GM23248 (cell line): ENCODE data around the gene PHYKPL. TPM values are rescaled to one million over a fixed set of nuclear protein-coding genes. Genes with fewer than 3 reads are reported as not detected.

Experiments
- DNase-seq: peaks from one replicate; pipeline ENCODE4 v3.0.0-alpha.2; 2015
- H2AFZ ChIP-seq: fragments of 200-600 bp; sonication (generic); 2 replicates; pipeline ENCODE4 v1.6.1; 2016; ENCODE audit warnings: antibody characterized with exemption
- H3F3A ChIP-seq: fragments of 200-600 bp; sonication (generic); 2 replicates; pipeline ENCODE4 v1.6.1; 2016; ENCODE audit warnings: mild to moderate bottlenecking, antibody characterized with exemption, mixed run types; ENCODE audit not compliant: insufficient read depth
- H3K27ac ChIP-seq: fragments of 200-600 bp; sonication (generic); 2 replicates; pipeline ENCODE4 v1.5.1; 2016; ENCODE audit warnings: mild to moderate bottlenecking
- H3K27me3 ChIP-seq: fragments of 200-600 bp; sonication (generic); replicated peaks from 2 replicates; pipeline ENCODE4 v1.6.1; 2016; ENCODE audit warnings: mild to moderate bottlenecking; ENCODE audit not compliant: insufficient read depth
- H3K36me3 ChIP-seq: fragments of 200-600 bp; sonication (generic); 2 replicates; pipeline ENCODE4 v1.6.1; 2016; ENCODE audit warnings: low read depth, mild to moderate bottlenecking
- H3K4me1 ChIP-seq: fragments of 200-600 bp; sonication (generic); 2 replicates; pipeline ENCODE4 v1.6.1; 2016; ENCODE audit warnings: mild to moderate bottlenecking; ENCODE audit not compliant: insufficient read depth
- H3K4me2 ChIP-seq: fragments of 200-600 bp; sonication (generic); one replicate; pipeline ENCODE4 v1.6.1; 2016; ENCODE audit warnings: mild to moderate bottlenecking; ENCODE audit not compliant: unreplicated experiment
- H3K4me3 ChIP-seq: fragments of 200-600 bp; sonication (generic); 2 replicates; pipeline ENCODE4 v1.5.1; 2016; ENCODE audit warnings: mild to moderate bottlenecking
- H3K79me2 ChIP-seq: fragments of 200-600 bp; sonication (generic); 2 replicates; pipeline ENCODE4 v1.6.1; 2016; ENCODE audit warnings: mild to moderate bottlenecking; ENCODE audit not compliant: insufficient read depth
- H3K9ac ChIP-seq: fragments of 200-600 bp; sonication (generic); 2 replicates; pipeline ENCODE4 v1.6.1; 2016; ENCODE audit warnings: mild to moderate bottlenecking
- H3K9me2 ChIP-seq: fragments of 200-600 bp; sonication (generic); 2 replicates; pipeline ENCODE4 v1.6.1; 2016; ENCODE audit warnings: mixed run types, mild to moderate bottlenecking, moderate library complexity; ENCODE audit not compliant: insufficient read depth
- H3K9me3 ChIP-seq: fragments of 200-600 bp; sonication (generic); one replicate; pipeline ENCODE4 v1.6.1; 2017; ENCODE audit warnings: low read depth
- H4K20me1 ChIP-seq: fragments of 200-600 bp; sonication (generic); 2 replicates; pipeline ENCODE4 v1.6.0; 2016; ENCODE audit not compliant: insufficient read depth
- EZH2 ChIP-seq: fragments of 200-600 bp; sonication (generic); IDR thresholded peaks from 2 replicates; pipeline ENCODE4 v1.6.1; 2018; ENCODE audit warnings: antibody characterized with exemption, mild to moderate bottlenecking; ENCODE audit not compliant: insufficient read depth, poor library complexity, severe bottlenecking
- EZH2phosphoT487 ChIP-seq: fragments of 200-600 bp; sonication (generic); IDR thresholded peaks from 2 replicates; pipeline ENCODE4 v1.6.1; 2018; ENCODE audit warnings: antibody characterized with exemption, moderate library complexity, mild to moderate bottlenecking, low read depth; ENCODE audit not compliant: insufficient read depth
- WGBS, 2 experiments: methylation state at CpG; one replicate each; pipeline ENCODE4 v1.1.6; 2015 to 2017; ENCODE audit warnings: low lambda C conversion rate in 2 of 2, low coverage in 1 of 2; ENCODE audit errors: missing lambda C conversion rate in 2 of 2; 5-methylcytosine and 5-hydroxymethylcytosine counted together
- in situ Hi-C: fragments of 300-500 bp; cut with MboI; formaldehyde crosslinking; loops from 2 replicates; pipeline ENCODE4 v1.15.0; 2020
- polyA plus RNA-seq: library from polyadenylated mRNA; unstranded; fragments of >200 nt; fragmentation: Nextera tagmentation; extraction: Ambion mirVana; gene quantifications from 2 replicates; pipeline ENCODE4 v1.2.1, GENCODE V29; 2016
- total RNA-seq: library from RNA; depleted of rRNA; stranded (reverse); fragments of >200 nt; shearing (Covaris generic); gene quantifications from 2 replicates; pipeline ENCODE4 v1.2.3, GENCODE V29; 2014

The PHYKPL gene
- total and polyA plus RNA-seq, 2 experiments from 2014 or later = 22.9 to 28.9 TPM

- WGBS, 2 experiments = 35 to 39% methylated on average over 12 of the region's 12 CpGs
- H3K27me3 ChIP-seq = no peaks in the 10 kb centered on the region
- peak overlapping the region; percentile 86 for H3K27ac ChIP-seq
Observed at GRCh38 chr5:178206166-178207101, 26.2 kb downstream of the PHYKPL start.

DNA sequence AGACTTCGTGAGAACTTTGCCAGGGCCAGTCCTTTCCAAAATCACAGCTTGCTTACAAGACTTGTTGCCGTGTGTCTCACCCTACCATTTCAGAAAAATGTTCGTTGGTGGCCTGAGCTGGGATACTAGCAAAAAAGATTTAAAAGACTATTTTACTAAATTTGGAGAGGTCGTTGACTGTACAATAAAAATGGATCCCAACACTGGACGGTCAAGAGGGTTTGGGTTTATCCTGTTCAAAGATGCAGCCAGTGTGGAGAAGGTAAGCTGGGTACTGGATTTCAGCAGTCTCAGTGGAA is 26.9 kb downstream of the PHYKPL start:
- Histone ChIP-seq H3K4me1 (peaks cover 16% of the 10 kb centered on the region; the same call in 1 of the 2 replicates), H3K36me3 (peaks cover 36% of the 10 kb centered on the region; the same call in 1 of the 2 replicates), H3K4me2 (peak overlapping the region; percentile 90), H3K9me2 (no peaks in the 10 kb centered on the region), H3K27ac (peak overlapping the region; percentile 86), H3K9me3 (no peaks in the 10 kb centered on the region), H3K4me3 (peak overlapping the region; percentile 97), H3F3A (peaks cover 47% of the 10 kb centered on the region), H2AFZ (no peak overlapping the region), H4K20me1 (peaks cover 25% of the 10 kb centered on the region), H3K79me2 (peaks cover 63% of the 10 kb centered on the region), H3K9ac (peak overlapping the region; percentile 95), H3K27me3 (no peaks in the 10 kb centered on the region)
- 0 to 1% methylated on average over 5 of the region's 5 CpGs for WGBS, 2 experiments
- DNase-seq = no peak
- TF ChIP-seq EZH2 = no peak
- TF ChIP-seq EZH2phosphoT487 = no peak
- in situ Hi-C loops = no loop called here

More at GRCh38 chr5:178206166-178207101, 26.2 kb downstream of the PHYKPL start:
- Histone ChIP-seq H3K4me1 (peaks cover 16% of the 10 kb centered on the region; the same call in 1 of the 2 replicates), H3K4me2 (peak overlapping the region; percentile 90), H3K9me3 (no peaks in the 10 kb centered on the region), H3F3A (peaks cover 53% of the 10 kb centered on the region), H4K20me1 (peaks cover 25% of the 10 kb centered on the region), H3K4me3 (peak overlapping the region; percentile 97), H3K9ac (peak overlapping the region; percentile 95), H3K9me2 (no peaks in the 10 kb centered on the region), H3K36me3 (peaks cover 43% of the 10 kb centered on the region; the same call in 1 of the 2 replicates), H2AFZ (no peak overlapping the region), H3K79me2 (peaks cover 64% of the 10 kb centered on the region)
- peak; percentile 50 for DNase-seq
- TF ChIP-seq EZH2 = no peak
- TF ChIP-seq EZH2phosphoT487 = no peak
- in situ Hi-C loops = no loop called here

- H3K9me2 ChIP-seq = no peaks in the 10 kb centered on the region
- no peaks in the 10 kb centered on the region for H3K27me3 ChIP-seq
- TF ChIP-seq EZH2 (no peak), EZH2phosphoT487 (no peak)
- in situ Hi-C loops = no loop called here
- peaks cover 16% of the 10 kb centered on the region; the same call in 1 of the 2 replicates for H3K4me1 ChIP-seq
- peaks cover 57% of the 10 kb centered on the region for H3K79me2 ChIP-seq
- no peaks in the 10 kb centered on the region for H3K9me3 ChIP-seq
- peaks cover 41% of the 10 kb centered on the region for H3F3A ChIP-seq
- peaks cover 35% of the 10 kb centered on the region; the same call in 1 of the 2 replicates for H3K36me3 ChIP-seq
- no peak overlapping the region for H2AFZ ChIP-seq
- 1% methylated on average over 44 to 60 of the region's 90 CpGs for WGBS, 2 experiments
- peaks cover 25% of the 10 kb centered on the region for H4K20me1 ChIP-seq
- H3K4me2 ChIP-seq = peak overlapping the region; percentile 90
- H3K27ac ChIP-seq = peak overlapping the region; percentile 86
- peak overlapping the region; percentile 97 for H3K4me3 ChIP-seq
- DNase-seq = peak; percentile 89
- peak overlapping the region; percentile 95 for H3K9ac ChIP-seq
Observed at GRCh38 chr5:178204935-178205748, 27.5 kb downstream of the PHYKPL start.

DNA sequence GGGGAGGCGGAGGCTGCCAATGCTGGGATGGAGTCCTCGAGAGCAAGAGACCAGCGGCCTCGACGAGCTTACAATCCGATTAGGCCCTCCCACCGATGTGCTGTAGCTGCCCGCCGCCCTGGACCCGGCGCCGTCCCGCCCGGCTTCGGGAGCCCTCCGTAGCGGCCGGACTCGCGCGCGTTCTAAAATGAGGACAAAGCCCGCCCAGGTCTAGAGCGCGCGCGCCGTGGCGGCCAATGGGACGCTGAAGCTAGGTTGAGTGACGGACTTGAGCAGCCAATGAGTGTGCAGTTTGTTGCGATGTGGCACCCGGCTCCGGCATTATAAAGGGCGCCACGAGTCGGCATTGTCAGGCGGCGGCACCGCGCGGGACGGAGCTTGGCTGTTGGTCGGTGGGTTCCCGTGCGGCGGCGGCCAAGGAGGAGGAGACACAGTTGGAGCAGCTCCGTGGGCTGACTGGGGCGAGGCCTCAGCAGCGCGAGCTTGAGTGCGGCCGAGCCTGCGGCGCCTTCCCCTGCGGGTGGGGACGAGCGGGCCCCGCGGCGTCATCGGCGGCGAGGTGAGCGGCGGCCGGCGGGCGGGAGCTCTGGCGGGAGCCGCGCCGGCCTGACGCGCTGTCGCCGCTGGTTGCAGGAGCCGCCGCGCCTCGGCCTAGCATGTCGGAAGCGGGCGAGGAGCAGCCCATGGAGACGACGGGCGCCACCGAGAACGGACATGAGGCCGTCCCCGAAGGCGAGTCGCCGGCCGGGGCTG is 28.2 kb downstream of the PHYKPL start, which contains the start of gene HNRNPAB:
Gene HNRNPAB (plus strand): TSS at position 352 of the 753 bp plus-strand sequence. CDS start 305 bp downstream, at position 657.
- Histone ChIP-seq H3K4me3 (peak within 1 kb of the TSS; percentile 97), H3K9me3 (no peaks in the 10 kb centered on the region), H3K9me2 (no peaks in the 10 kb centered on the region), H3K9ac (peak within 1 kb of the TSS; percentile 95), H2AFZ (peak within 1 kb of the TSS; percentile 83), H3K4me2 (peak within 1 kb of the TSS; percentile 90), H3K79me2 (peaks cover 50% of the 10 kb centered on the region), H3K27ac (peak within 1 kb of the TSS; percentile 86), H3K27me3 (no peaks in the 10 kb centered on the region), H3F3A (peaks cover 33% of the 10 kb centered on the region), H4K20me1 (peaks cover 25% of the 10 kb centered on the region), H3K4me1 (peaks cover 16% of the 10 kb centered on the region; the same call in 1 of the 2 replicates), H3K36me3 (peaks cover 27% of the 10 kb centered on the region; the same call in 1 of the 2 replicates)
- WGBS, 2 experiments = 1 to 2% methylated on average over 53 to 83 of the region's 96 CpGs
- DNase-seq = peak; percentile 97
- in situ Hi-C loops = no loop called here
- TF ChIP-seq EZH2phosphoT487 (no peak), EZH2 (no peak)
